ENCODE data around the gene GJC2.

DNA sequence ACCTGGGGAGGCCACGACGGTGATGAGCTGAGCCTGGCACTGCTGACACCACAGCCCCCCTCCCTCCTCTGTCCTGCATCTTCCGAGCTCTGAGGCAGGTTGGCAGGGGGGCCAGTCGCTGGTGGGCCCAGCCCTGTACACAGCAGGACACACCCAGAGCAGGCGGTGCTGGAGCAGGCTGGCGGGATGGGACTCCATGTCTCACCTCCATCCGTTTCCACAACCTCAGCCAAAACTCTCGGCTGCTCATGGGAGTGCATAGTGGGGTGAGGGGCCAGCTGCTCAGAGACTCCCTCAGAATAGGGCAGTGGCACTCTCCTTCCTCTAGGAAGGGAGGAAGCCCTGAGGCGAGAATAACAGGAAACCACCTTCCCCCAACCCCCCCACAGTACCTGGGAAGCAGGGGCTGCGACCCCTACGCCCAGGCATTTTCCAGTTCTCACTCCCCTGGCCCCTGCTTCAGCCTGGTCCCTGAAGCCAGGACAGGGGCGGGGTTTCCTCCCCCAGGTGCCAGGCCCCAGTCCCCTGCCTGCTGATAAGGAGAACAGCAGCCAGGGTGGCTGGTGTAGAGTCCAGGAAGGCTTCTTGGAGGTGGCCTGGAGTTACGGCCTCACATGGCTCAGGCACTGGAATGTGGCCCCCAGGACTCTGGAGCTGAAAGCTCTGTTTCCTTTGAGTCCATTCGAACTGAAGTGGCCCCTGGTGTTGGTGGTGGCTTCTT is 12.7 kb downstream of the GJC2 start:
- TF ChIP-seq POLR2A (IDR thresholded peaks at IDR 0.05) (no peak), CTCF (IDR thresholded peaks at IDR 0.05) (no peak)

All from testis (tissue), 2 donors.